ENCODE results near the gene CFAP119.
A peak's percentile ranks its signal among the peaks of the same experiment; 100 is the strongest.

CFAP119 gene

GRCh38 chr16:30775392-30776188 is 13.7 kb upstream of the CFAP119 start:
- no peaks in the 10 kb centered on the region for H4K20me1 ChIP-seq (ENCODE audit: low read depth, low read length)

GRCh38 chr16:30775131-30775391 is 13.2 kb upstream of the CFAP119 start:
- Histone ChIP-seq H3K9me2 (replicated peaks; ENCODE audit: insufficient read depth, low read length) (no peaks in the 10 kb centered on the region), H3K27me3 (ENCODE audit: low read length) (no peaks in the 10 kb centered on the region), H3K27ac (ENCODE audit: low read depth, low read length) (peak overlapping the region; percentile 49), H3K9me3 (ENCODE audit: insufficient read depth, low read length) (no peaks in the 10 kb centered on the region), H3K9ac (ENCODE audit: low read length) (peak overlapping the region; percentile 79), H3F3A (ENCODE audit: insufficient read depth) (no peaks in the 10 kb centered on the region), H3K4me2 (ENCODE audit: low read depth, low read length, poor library complexity, severe bottlenecking) (peak overlapping the region; percentile 57), H2AFZ (ENCODE audit: low read depth, low read length, severe bottlenecking) (peak overlapping the region; percentile 63), H3K36me3 (ENCODE audit: low read length) (no peaks in the 10 kb centered on the region), H3K4me3 (ENCODE audit: insufficient read depth, low read length, poor library complexity, severe bottlenecking) (peak overlapping the region; percentile 69), H3K79me2 (ENCODE audit: insufficient read depth, low read length) (no peaks in the 10 kb centered on the region), H4K20me1 (ENCODE audit: low read depth, low read length) (no peaks in the 10 kb centered on the region)
- TF ChIP-seq EZH2phosphoT487 (conservative IDR thresholded peaks at IDR 0.05; ENCODE audit: low read length) (no peak), CTCF (IDR thresholded peaks at IDR 0.05; ENCODE audit: insufficient read depth, low read length, poor library complexity, severe bottlenecking) (no peak)

More at GRCh38 chr16:30775392-30776188, 13.7 kb upstream of the CFAP119 start:
- H2AFZ ChIP-seq (ENCODE audit: low read depth, low read length, severe bottlenecking), result peak overlapping the region; percentile 63
- peak overlapping the region; percentile 79 for H3K9ac ChIP-seq (ENCODE audit: low read length)
- no peaks in the 10 kb centered on the region for H3K9me3 ChIP-seq (ENCODE audit: insufficient read depth, low read length)
- H3K4me2 ChIP-seq (ENCODE audit: low read depth, low read length, poor library complexity, severe bottlenecking), result peak overlapping the region; percentile 57
- no peaks in the 10 kb centered on the region for H3F3A ChIP-seq (ENCODE audit: insufficient read depth)
- H3K4me3 ChIP-seq (ENCODE audit: insufficient read depth, low read length, poor library complexity, severe bottlenecking), result peak overlapping the region; percentile 69
- no peaks in the 10 kb centered on the region for H3K9me2 ChIP-seq (replicated peaks; ENCODE audit: insufficient read depth, low read length)
- H3K27ac ChIP-seq (ENCODE audit: low read depth, low read length), result peak overlapping the region; percentile 49
- no peaks in the 10 kb centered on the region for H3K79me2 ChIP-seq (ENCODE audit: insufficient read depth, low read length)
- no peaks in the 10 kb centered on the region for H3K36me3 ChIP-seq (ENCODE audit: low read length)
- H3K27me3 ChIP-seq (ENCODE audit: low read length), result no peaks in the 10 kb centered on the region
- TF ChIP-seq CTCF (IDR thresholded peaks at IDR 0.05; ENCODE audit: insufficient read depth, low read length, poor library complexity, severe bottlenecking) (no peak), EZH2phosphoT487 (conservative IDR thresholded peaks at IDR 0.05; ENCODE audit: low read length) (no peak)

GRCh38 chr16:30774367-30775130 is 12.7 kb upstream of the CFAP119 start:
- no peaks in the 10 kb centered on the region for H3K27me3 ChIP-seq (ENCODE audit: low read length)
- peak overlapping the region; percentile 69 for H3K4me3 ChIP-seq (ENCODE audit: insufficient read depth, low read length, poor library complexity, severe bottlenecking)
- H3K36me3 ChIP-seq (ENCODE audit: low read length), result no peaks in the 10 kb centered on the region
- peak overlapping the region; percentile 49; the same call in 1 of the 2 replicates for H3K27ac ChIP-seq (ENCODE audit: low read depth, low read length)
- peak overlapping the region; percentile 79 for H3K9ac ChIP-seq (ENCODE audit: low read length)
- H3K9me2 ChIP-seq (replicated peaks; ENCODE audit: insufficient read depth, low read length), result no peaks in the 10 kb centered on the region
- H3K9me3 ChIP-seq (ENCODE audit: insufficient read depth, low read length), result no peaks in the 10 kb centered on the region
- H4K20me1 ChIP-seq (ENCODE audit: low read depth, low read length), result no peaks in the 10 kb centered on the region
- H2AFZ ChIP-seq (ENCODE audit: low read depth, low read length, severe bottlenecking), result peak overlapping the region; percentile 63
- H3K79me2 ChIP-seq (ENCODE audit: insufficient read depth, low read length), result no peaks in the 10 kb centered on the region
- no peaks in the 10 kb centered on the region for H3F3A ChIP-seq (ENCODE audit: insufficient read depth)
- peak overlapping the region; percentile 57 for H3K4me2 ChIP-seq (ENCODE audit: low read depth, low read length, poor library complexity, severe bottlenecking)
- TF ChIP-seq EZH2phosphoT487 (conservative IDR thresholded peaks at IDR 0.05; ENCODE audit: low read length), result no peak
- TF ChIP-seq CTCF (IDR thresholded peaks at IDR 0.05; ENCODE audit: insufficient read depth, low read length, poor library complexity, severe bottlenecking), result no peak

All from SU-DHL-6 (cell line).